GM10847 (cell line): Measurements from ENCODE around the gene MSI2.

Source experiments
- POLR2A ChIP-seq: IDR thresholded peaks from 2 replicates; pipeline ENCODE4 v1.6.1; 2011; ENCODE audit not compliant: insufficient read length; ENCODE audit errors: extremely low read depth

Gene MSI2

GRCh38 chr17:57572062-57572461, 315.7 kb downstream of the MSI2 start:
- TF ChIP-seq POLR2A, result no peak

GRCh38 chr17:57572600-57572999, 316.3 kb downstream of the MSI2 start:
- TF ChIP-seq POLR2A, result no peak

GRCh38 chr17:57574040-57574513, 317.8 kb downstream of the MSI2 start:
- TF ChIP-seq POLR2A, result no peak

- no peak for TF ChIP-seq POLR2A
Observed at GRCh38 chr17:57576744-57577143, 320.4 kb downstream of the MSI2 start.

GRCh38 chr17:57577751-57578607, 321.7 kb downstream of the MSI2 start:
- TF ChIP-seq POLR2A, result no peak

GRCh38 chr17:57578608-57579225, 322.4 kb downstream of the MSI2 start:
- TF ChIP-seq POLR2A, result no peak

- TF ChIP-seq POLR2A, result no peak
Observed at GRCh38 chr17:57579245-57579644, 322.9 kb downstream of the MSI2 start.

GRCh38 chr17:57580055-57580739, 323.9 kb downstream of the MSI2 start:
- no peak for TF ChIP-seq POLR2A

GRCh38 chr17:57582881-57583756, 326.8 kb downstream of the MSI2 start:
- TF ChIP-seq POLR2A, result no peak

- TF ChIP-seq POLR2A, result no peak
Observed at GRCh38 chr17:57584050-57584551, 327.8 kb downstream of the MSI2 start.

GRCh38 chr17:57585341-57586195, 329.2 kb downstream of the MSI2 start:
- no peak for TF ChIP-seq POLR2A

- TF ChIP-seq POLR2A, result no peak
Observed at GRCh38 chr17:57586196-57586740, 329.9 kb downstream of the MSI2 start.

GRCh38 chr17:57586742-57587141, 330.4 kb downstream of the MSI2 start:
- no peak for TF ChIP-seq POLR2A

- no peak for TF ChIP-seq POLR2A
Observed at GRCh38 chr17:57587193-57587969, 331.1 kb downstream of the MSI2 start.
